Mammary epithelial cell (primary cell): ENCODE measurements around the gene COL3A1.

Source experiments
- EZH2 ChIP-seq: IDR thresholded peaks from 2 replicates; pipeline ENCODE4 v1.6.1; 2012; ENCODE audit warnings: low read length, inconsistent platforms, borderline replicate concordance
- TF ChIP-seq, protein P1 (sequence below), 2 donors: IDR thresholded peaks in 1 of 2; conservative IDR thresholded peaks in 1 of 2; 2 replicates each; pipeline ENCODE4 v1.5.1; 2011 to 2012; ENCODE audit warnings: inconsistent platforms in 2 of 2, low read length in 2 of 2, mild to moderate bottlenecking in 2 of 2, control low read depth in 1 of 2, low read depth in 1 of 2; ENCODE audit not compliant: insufficient read depth in 1 of 2; ENCODE audit errors: extremely low read depth in 1 of 2

DNA sequence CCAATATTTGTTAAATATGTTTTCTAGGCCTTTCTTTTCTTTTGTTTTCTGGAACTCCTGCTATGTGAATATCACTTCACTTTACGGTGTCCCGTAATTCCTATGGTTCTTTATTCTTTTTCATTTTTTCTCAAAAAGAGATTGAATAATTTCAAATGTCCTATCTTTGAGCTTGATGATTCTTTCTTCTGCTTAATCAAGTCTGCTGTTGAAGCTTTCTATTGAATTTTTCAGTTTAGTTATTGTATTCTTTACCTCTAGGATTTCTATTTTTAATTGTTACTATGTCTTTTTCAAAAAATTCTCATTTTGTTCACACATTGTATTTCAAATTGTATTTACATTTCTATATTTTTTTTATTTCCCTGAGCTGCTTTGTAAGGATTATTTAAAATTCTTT, 45.5 kb upstream of the COL3A1 start:
- no peak for TF ChIP-seq EZH2
- TF ChIP-seq, protein P1, sequence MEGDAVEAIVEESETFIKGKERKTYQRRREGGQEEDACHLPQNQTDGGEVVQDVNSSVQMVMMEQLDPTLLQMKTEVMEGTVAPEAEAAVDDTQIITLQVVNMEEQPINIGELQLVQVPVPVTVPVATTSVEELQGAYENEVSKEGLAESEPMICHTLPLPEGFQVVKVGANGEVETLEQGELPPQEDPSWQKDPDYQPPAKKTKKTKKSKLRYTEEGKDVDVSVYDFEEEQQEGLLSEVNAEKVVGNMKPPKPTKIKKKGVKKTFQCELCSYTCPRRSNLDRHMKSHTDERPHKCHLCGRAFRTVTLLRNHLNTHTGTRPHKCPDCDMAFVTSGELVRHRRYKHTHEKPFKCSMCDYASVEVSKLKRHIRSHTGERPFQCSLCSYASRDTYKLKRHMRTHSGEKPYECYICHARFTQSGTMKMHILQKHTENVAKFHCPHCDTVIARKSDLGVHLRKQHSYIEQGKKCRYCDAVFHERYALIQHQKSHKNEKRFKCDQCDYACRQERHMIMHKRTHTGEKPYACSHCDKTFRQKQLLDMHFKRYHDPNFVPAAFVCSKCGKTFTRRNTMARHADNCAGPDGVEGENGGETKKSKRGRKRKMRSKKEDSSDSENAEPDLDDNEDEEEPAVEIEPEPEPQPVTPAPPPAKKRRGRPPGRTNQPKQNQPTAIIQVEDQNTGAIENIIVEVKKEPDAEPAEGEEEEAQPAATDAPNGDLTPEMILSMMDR (conservative IDR thresholded peaks at IDR 0.05 in 1 of 2, IDR thresholded peaks at IDR 0.05 in 1 of 2; ENCODE audit: extremely low read depth in 1 of 2, insufficient read depth in 1 of 2, low read depth in 1 of 2, low read length in 2 of 2) = no peak
